SW 1271 (cell line): ENCODE measurements around the gene CCSER1.

Experiments used
- DNase-seq, 2 experiments: peaks; one replicate each; lab custom pipeline; 2025; lab: John Stamatoyannopoulos, UW

The CCSER1 gene

GRCh38 chr4:90546114-90546513 lies 418.9 kb downstream of the CCSER1 start:
- DNase-seq, result no peak

- no peak for DNase-seq
Measured at GRCh38 chr4:90570615-90571014, 443.4 kb downstream of the CCSER1 start.

- no peak for DNase-seq
Measured at GRCh38 chr4:90572996-90573395, 445.8 kb downstream of the CCSER1 start.

- DNase-seq, result no peak
Measured at GRCh38 chr4:90575371-90575770, 448.2 kb downstream of the CCSER1 start.

GRCh38 chr4:90580326-90580725 lies 453.1 kb downstream of the CCSER1 start:
- no peak for DNase-seq

GRCh38 chr4:90582087-90582486 lies 454.9 kb downstream of the CCSER1 start:
- no peak for DNase-seq

GRCh38 chr4:90584051-90584450 lies 456.9 kb downstream of the CCSER1 start:
- no peak for DNase-seq

GRCh38 chr4:90585961-90586360 lies 458.8 kb downstream of the CCSER1 start:
- DNase-seq, result no peak

- no peak for DNase-seq
Measured at GRCh38 chr4:90586799-90587198, 459.6 kb downstream of the CCSER1 start.

GRCh38 chr4:90597927-90598326 lies 470.7 kb downstream of the CCSER1 start:
- no peak for DNase-seq

- DNase-seq, result no peak
Measured at GRCh38 chr4:90598741-90599140, 471.5 kb downstream of the CCSER1 start.

GRCh38 chr4:90602726-90603125 lies 475.5 kb downstream of the CCSER1 start:
- DNase-seq, result no peak

GRCh38 chr4:90603540-90603939 lies 476.3 kb downstream of the CCSER1 start:
- no peak for DNase-seq

GRCh38 chr4:90606781-90607180 lies 479.6 kb downstream of the CCSER1 start:
- no peak for DNase-seq

GRCh38 chr4:90614371-90614770 lies 487.2 kb downstream of the CCSER1 start:
- no peak for DNase-seq

- no peak for DNase-seq
Measured at GRCh38 chr4:90621080-90621479, 493.9 kb downstream of the CCSER1 start.

- no peak for DNase-seq
Measured at GRCh38 chr4:90624781-90625180, 497.6 kb downstream of the CCSER1 start.

- no peak for DNase-seq
Measured at GRCh38 chr4:90641861-90642599, 514.8 kb downstream of the CCSER1 start.

- no peak for DNase-seq
Measured at GRCh38 chr4:90643156-90643555, 516.0 kb downstream of the CCSER1 start.

GRCh38 chr4:90648311-90648710 lies 521.1 kb downstream of the CCSER1 start:
- DNase-seq, result no peak

GRCh38 chr4:90648791-90649190 lies 521.6 kb downstream of the CCSER1 start:
- no peak for DNase-seq

- no peak for DNase-seq
Measured at GRCh38 chr4:90660672-90661071, 533.5 kb downstream of the CCSER1 start.

GRCh38 chr4:90670183-90670582 lies 543.0 kb downstream of the CCSER1 start:
- no peak for DNase-seq

- DNase-seq, result no peak
Measured at GRCh38 chr4:90689739-90690138, 562.5 kb downstream of the CCSER1 start.
